ENCODE data around the gene GTF2IRD1.
A peak's percentile ranks its signal among the peaks of the same experiment; 100 is the strongest.
"Not testable (repeated sequence)": the region's sequence is repeated elsewhere in the genome, so short reads cannot be mapped to it uniquely, and the experiment has no call there.

The GTF2IRD1 gene

GRCh38 chr7:74429153-74429747, 24.5 kb upstream of the GTF2IRD1 start:
- Histone ChIP-seq H3K4me1 (ENCODE audit: control insufficient read depth in 1 of 2, insufficient read depth in 2 of 2, low read length in 2 of 2) (no peaks in the 10 kb centered on the region), H3K27me3 (ENCODE audit: control insufficient read depth in 1 of 2, insufficient read depth in 2 of 2, low read length in 2 of 2) (no peaks in the 10 kb centered on the region), H3K36me3 (ENCODE audit: control insufficient read depth in 1 of 2, insufficient read depth in 2 of 2, low read length in 2 of 2) (no peaks in the 10 kb centered on the region), H3K4me3 (ENCODE audit: low read depth in 1 of 2, low read length in 2 of 2) (no peak overlapping the region), H3K27ac (ENCODE audit: low read depth, low read length) (no peak overlapping the region), H3K9me3 (ENCODE audit: control insufficient read depth in 1 of 2, low read length in 2 of 2) (no peaks in the 10 kb centered on the region), H3K9ac (ENCODE audit: low read depth in 1 of 2, low read length in 2 of 2) (no peak overlapping the region)

DNA sequence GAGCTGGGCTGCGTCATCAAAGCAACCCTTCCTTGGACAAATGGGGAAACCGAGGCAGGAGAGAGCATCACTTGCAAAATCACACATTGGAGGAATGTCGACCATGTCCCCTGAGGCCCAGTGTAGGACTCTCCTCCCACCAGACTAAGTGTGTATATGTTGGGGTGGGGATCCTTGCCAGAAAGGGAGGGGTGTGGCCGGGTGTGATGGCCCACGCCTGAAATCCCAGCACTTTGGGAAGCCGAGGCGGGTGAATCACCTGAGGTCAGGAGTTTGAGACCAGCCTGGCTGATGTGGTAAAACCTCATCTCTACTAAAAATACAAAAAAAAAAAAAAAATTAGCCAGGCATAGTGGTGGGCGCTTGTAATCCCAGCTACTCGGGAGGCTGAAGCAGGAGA, 23.3 kb upstream of the GTF2IRD1 start:
- H3K4me3 ChIP-seq (ENCODE audit: low read depth in 1 of 2, low read length in 2 of 2); H3K27me3 ChIP-seq (ENCODE audit: control insufficient read depth in 1 of 2, insufficient read depth in 2 of 2, low read length in 2 of 2); H3K4me1 ChIP-seq (ENCODE audit: control insufficient read depth in 1 of 2, insufficient read depth in 2 of 2, low read length in 2 of 2); H3K36me3 ChIP-seq (ENCODE audit: control insufficient read depth in 1 of 2, insufficient read depth in 2 of 2, low read length in 2 of 2); H3K27ac ChIP-seq (ENCODE audit: low read depth, low read length); H3K9ac ChIP-seq (ENCODE audit: low read depth in 1 of 2, low read length in 2 of 2); H3K9me3 ChIP-seq (ENCODE audit: control insufficient read depth in 1 of 2, low read length in 2 of 2): not testable (repeated sequence)

- no peaks in the 10 kb centered on the region for H3K4me1 ChIP-seq (ENCODE audit: control insufficient read depth in 1 of 2, insufficient read depth in 2 of 2, low read length in 2 of 2)
- no peak overlapping the region for H3K9ac ChIP-seq (ENCODE audit: low read depth in 1 of 2, low read length in 2 of 2)
- H3K9me3 ChIP-seq (ENCODE audit: control insufficient read depth in 1 of 2, low read length in 2 of 2) = no peaks in the 10 kb centered on the region
- no peaks in the 10 kb centered on the region for H3K27me3 ChIP-seq (ENCODE audit: control insufficient read depth in 1 of 2, insufficient read depth in 2 of 2, low read length in 2 of 2)
- H3K27ac ChIP-seq (ENCODE audit: low read depth, low read length) = no peak overlapping the region
- H3K36me3 ChIP-seq (ENCODE audit: control insufficient read depth in 1 of 2, insufficient read depth in 2 of 2, low read length in 2 of 2) = no peaks in the 10 kb centered on the region
- no peak overlapping the region for H3K4me3 ChIP-seq (ENCODE audit: low read depth in 1 of 2, low read length in 2 of 2)
These were observed 22.7 kb upstream of the GTF2IRD1 start for GRCh38 chr7:74430961-74431466.

DNA sequence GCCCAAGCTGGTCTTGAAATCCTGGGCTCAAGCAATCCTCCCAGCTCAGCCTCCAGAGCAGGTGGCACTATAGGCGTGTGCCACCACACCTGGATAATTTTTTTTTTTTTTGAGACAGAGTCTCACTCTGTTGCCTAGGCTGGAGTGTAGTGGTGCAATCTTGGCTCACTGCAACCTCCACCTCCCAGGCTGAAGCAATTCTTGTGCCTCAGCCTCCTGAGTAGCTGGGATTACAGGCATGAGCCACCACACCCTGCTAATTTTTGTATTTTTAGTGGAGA, 16.5 kb upstream of the GTF2IRD1 start:
- not testable (repeated sequence) for H3K9ac ChIP-seq (ENCODE audit: low read depth in 1 of 2, low read length in 2 of 2); H3K36me3 ChIP-seq (ENCODE audit: control insufficient read depth in 1 of 2, insufficient read depth in 2 of 2, low read length in 2 of 2); H3K27me3 ChIP-seq (ENCODE audit: control insufficient read depth in 1 of 2, insufficient read depth in 2 of 2, low read length in 2 of 2); H3K4me1 ChIP-seq (ENCODE audit: control insufficient read depth in 1 of 2, insufficient read depth in 2 of 2, low read length in 2 of 2); H3K9me3 ChIP-seq (ENCODE audit: control insufficient read depth in 1 of 2, low read length in 2 of 2); H3K4me3 ChIP-seq (ENCODE audit: low read depth in 1 of 2, low read length in 2 of 2); H3K27ac ChIP-seq (ENCODE audit: low read depth, low read length)

GRCh38 chr7:74438327-74438726, 15.4 kb upstream of the GTF2IRD1 start:
- Histone ChIP-seq H3K27ac (ENCODE audit: low read depth, low read length) (no peak overlapping the region), H3K9me3 (ENCODE audit: control insufficient read depth in 1 of 2, low read length in 2 of 2) (peaks cover 2 to 4% of the 10 kb centered on the region in 2 donors)

GRCh38 chr7:74439541-74439940, 14.2 kb upstream of the GTF2IRD1 start:
- H3K4me3 ChIP-seq (ENCODE audit: low read depth in 1 of 2, low read length in 2 of 2) = no peak overlapping the region
- H3K27ac ChIP-seq (ENCODE audit: low read depth, low read length) = no peak overlapping the region
- no peaks in the 10 kb centered on the region for H3K36me3 ChIP-seq (ENCODE audit: control insufficient read depth in 1 of 2, insufficient read depth in 2 of 2, low read length in 2 of 2)
- H3K9me3 ChIP-seq (ENCODE audit: control insufficient read depth in 1 of 2, low read length in 2 of 2) = peaks cover 2 to 4% of the 10 kb centered on the region in 2 donors
- H3K4me1 ChIP-seq (ENCODE audit: control insufficient read depth in 1 of 2, insufficient read depth in 2 of 2, low read length in 2 of 2) = peaks cover 8 to 9% of the 10 kb centered on the region in 2 donors
- no peaks in the 10 kb centered on the region for H3K27me3 ChIP-seq (ENCODE audit: control insufficient read depth in 1 of 2, insufficient read depth in 2 of 2, low read length in 2 of 2)
- no peak overlapping the region for H3K9ac ChIP-seq (ENCODE audit: low read depth in 1 of 2, low read length in 2 of 2)

More at GRCh38 chr7:74438327-74438726, 15.4 kb upstream of the GTF2IRD1 start:
- H3K27me3 ChIP-seq (ENCODE audit: control insufficient read depth in 1 of 2, insufficient read depth in 2 of 2, low read length in 2 of 2) = no peaks in the 10 kb centered on the region
- H3K4me1 ChIP-seq (ENCODE audit: control insufficient read depth in 1 of 2, insufficient read depth in 2 of 2, low read length in 2 of 2) = peaks cover 4 to 5% of the 10 kb centered on the region in 2 donors
- H3K4me3 ChIP-seq (ENCODE audit: low read depth in 1 of 2, low read length in 2 of 2) = no peak overlapping the region
- H3K9ac ChIP-seq (ENCODE audit: low read depth in 1 of 2, low read length in 2 of 2) = no peak overlapping the region
- H3K36me3 ChIP-seq (ENCODE audit: control insufficient read depth in 1 of 2, insufficient read depth in 2 of 2, low read length in 2 of 2) = no peaks in the 10 kb centered on the region

DNA sequence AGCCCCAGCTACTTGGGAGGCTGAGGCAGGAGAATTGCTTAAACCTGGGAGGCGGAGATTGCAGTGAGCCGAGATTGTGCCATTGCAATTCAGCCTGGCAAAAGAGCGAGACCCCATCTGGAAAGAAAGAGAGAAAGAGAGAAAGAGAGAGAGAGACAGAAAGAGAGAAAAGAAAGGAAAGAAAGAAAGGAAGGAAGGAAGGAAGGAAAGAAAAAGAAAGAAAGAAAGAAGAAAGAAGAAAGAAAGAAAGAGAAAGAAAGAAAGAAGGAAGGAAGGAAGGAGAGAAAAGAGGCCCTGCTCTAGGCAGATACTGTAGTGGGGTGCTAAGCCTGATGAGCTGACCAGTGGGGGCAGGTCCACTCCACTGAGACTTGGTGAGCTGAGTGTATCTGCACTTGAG, 13.6 kb upstream of the GTF2IRD1 start:
- H3K27ac ChIP-seq (ENCODE audit: low read depth, low read length); H3K27me3 ChIP-seq (ENCODE audit: control insufficient read depth in 1 of 2, insufficient read depth in 2 of 2, low read length in 2 of 2); H3K4me1 ChIP-seq (ENCODE audit: control insufficient read depth in 1 of 2, insufficient read depth in 2 of 2, low read length in 2 of 2); H3K4me3 ChIP-seq (ENCODE audit: low read depth in 1 of 2, low read length in 2 of 2); H3K9me3 ChIP-seq (ENCODE audit: control insufficient read depth in 1 of 2, low read length in 2 of 2); H3K9ac ChIP-seq (ENCODE audit: low read depth in 1 of 2, low read length in 2 of 2); H3K36me3 ChIP-seq (ENCODE audit: control insufficient read depth in 1 of 2, insufficient read depth in 2 of 2, low read length in 2 of 2): not testable (repeated sequence)

DNA sequence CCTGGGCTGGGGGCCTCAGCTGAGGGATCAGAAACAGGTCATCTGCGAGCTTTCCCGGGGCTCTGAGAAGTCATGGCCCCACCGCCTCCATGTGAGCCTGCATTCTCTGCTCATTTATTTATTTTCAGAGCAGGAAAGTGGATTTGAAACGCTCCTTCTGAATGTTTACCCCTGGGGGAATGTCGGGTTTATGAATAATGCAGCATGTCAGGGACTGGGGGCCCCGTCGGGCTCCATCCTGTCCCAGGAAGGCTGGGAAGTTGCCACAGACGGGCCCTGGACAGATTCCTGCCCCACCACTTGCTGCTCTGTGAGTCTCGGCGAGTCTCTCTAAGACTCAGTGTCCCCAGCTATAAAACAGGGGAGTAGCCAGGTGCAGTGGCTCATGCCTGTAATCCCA, 11.9 kb upstream of the GTF2IRD1 start:
- H3K27ac ChIP-seq (ENCODE audit: low read depth, low read length) = no peak overlapping the region
- H3K4me1 ChIP-seq (ENCODE audit: control insufficient read depth in 1 of 2, insufficient read depth in 2 of 2, low read length in 2 of 2) = peaks cover 7 to 9% of the 10 kb centered on the region in 2 donors
- H3K4me3 ChIP-seq (ENCODE audit: low read depth in 1 of 2, low read length in 2 of 2) = no peak overlapping the region
- peaks cover 2 to 4% of the 10 kb centered on the region in 2 donors for H3K9me3 ChIP-seq (ENCODE audit: control insufficient read depth in 1 of 2, low read length in 2 of 2)
- H3K9ac ChIP-seq (ENCODE audit: low read depth in 1 of 2, low read length in 2 of 2) = no peak overlapping the region
- H3K27me3 ChIP-seq (ENCODE audit: control insufficient read depth in 1 of 2, insufficient read depth in 2 of 2, low read length in 2 of 2) = no peaks in the 10 kb centered on the region
- no peaks in the 10 kb centered on the region for H3K36me3 ChIP-seq (ENCODE audit: control insufficient read depth in 1 of 2, insufficient read depth in 2 of 2, low read length in 2 of 2)

DNA sequence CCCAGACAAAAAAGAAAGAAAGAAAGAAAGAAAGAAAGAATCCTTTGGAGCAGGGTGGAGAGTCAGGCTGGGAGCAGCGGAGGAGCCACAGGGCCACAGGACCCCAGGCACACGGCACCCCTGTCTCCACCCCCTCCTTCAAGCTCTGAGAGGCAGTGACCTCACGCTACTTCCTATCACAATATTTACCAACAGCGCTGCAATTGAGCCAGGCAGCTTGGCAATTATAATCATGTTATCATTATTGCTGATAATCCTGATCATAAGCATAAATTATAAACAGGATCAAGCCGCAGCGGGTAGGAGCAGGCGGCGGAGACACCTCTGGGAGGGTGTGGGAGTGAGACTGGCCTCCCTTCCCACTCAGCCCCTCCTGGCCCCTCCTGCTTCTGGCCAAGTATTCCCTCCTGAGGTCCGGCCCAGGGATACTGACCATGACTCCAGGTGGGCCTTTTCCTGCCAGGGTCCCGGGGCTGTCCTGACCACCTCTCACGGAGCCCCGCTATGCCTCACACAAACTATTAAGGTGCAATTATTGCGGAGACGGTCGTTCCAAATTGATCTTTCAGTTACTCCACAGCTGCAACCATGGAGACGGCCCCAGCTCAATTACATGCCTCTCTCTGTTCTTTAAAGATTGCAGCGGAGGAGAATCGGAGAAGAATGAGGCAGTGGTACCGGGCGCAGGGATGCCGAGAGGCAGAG, 10.0 kb upstream of the GTF2IRD1 start:
- H3K9me3 ChIP-seq (ENCODE audit: control insufficient read depth in 1 of 2, low read length in 2 of 2) = peaks cover 0 to 2% of the 10 kb centered on the region in 2 donors
- H3K36me3 ChIP-seq (ENCODE audit: control insufficient read depth in 1 of 2, insufficient read depth in 2 of 2, low read length in 2 of 2) = no peaks in the 10 kb centered on the region
- peak overlapping the region in 1 of 2 donors; percentile 41 for H3K4me3 ChIP-seq (ENCODE audit: low read depth in 1 of 2, low read length in 2 of 2)
- peaks cover 4% of the 10 kb centered on the region in 2 donors for H3K4me1 ChIP-seq (ENCODE audit: control insufficient read depth in 1 of 2, insufficient read depth in 2 of 2, low read length in 2 of 2)
- H3K9ac ChIP-seq (ENCODE audit: low read depth in 1 of 2, low read length in 2 of 2) = no peak overlapping the region
- no peak overlapping the region for H3K27ac ChIP-seq (ENCODE audit: low read depth, low read length)
- no peaks in the 10 kb centered on the region for H3K27me3 ChIP-seq (ENCODE audit: control insufficient read depth in 1 of 2, insufficient read depth in 2 of 2, low read length in 2 of 2)

GRCh38 chr7:74449144-74449543, 4.6 kb upstream of the GTF2IRD1 start:
- Histone ChIP-seq H3K36me3 (ENCODE audit: control insufficient read depth in 1 of 2, insufficient read depth in 2 of 2, low read length in 2 of 2) (no peaks in the 10 kb centered on the region), H3K27ac (ENCODE audit: low read depth, low read length) (no peak overlapping the region), H3K9ac (ENCODE audit: low read depth in 1 of 2, low read length in 2 of 2) (no peak overlapping the region), H3K4me3 (ENCODE audit: low read depth in 1 of 2, low read length in 2 of 2) (no peak overlapping the region), H3K27me3 (ENCODE audit: control insufficient read depth in 1 of 2, insufficient read depth in 2 of 2, low read length in 2 of 2) (no peaks in the 10 kb centered on the region), H3K9me3 (ENCODE audit: control insufficient read depth in 1 of 2, low read length in 2 of 2) (no peaks in the 10 kb centered on the region), H3K4me1 (ENCODE audit: control insufficient read depth in 1 of 2, insufficient read depth in 2 of 2, low read length in 2 of 2) (peaks cover 5 to 13% of the 10 kb centered on the region in 2 donors)

All from duodenal mucosa (tissue), 2 donors.